ENCODE results near the gene BDH1. TPM values are rescaled to one million over a fixed set of nuclear protein-coding genes. Genes with fewer than 3 reads are reported as not detected.
"Not testable (repeated sequence)": the region's sequence is repeated elsewhere in the genome, so short reads cannot be mapped to it uniquely, and the experiment has no call there.

Gene BDH1
- total RNA-seq, 2 experiments from 2014 or later: 63.5 to 71.0 TPM

GRCh38 chr3:197485143-197485542, 70.6 kb downstream of the BDH1 start:
- no peak for DNase-seq
- Mint-ChIP-seq H3K4me3 (no peak overlapping the region), H3K27me3 (peaks cover 4% of the 10 kb centered on the region), H3K36me3 (no peaks in the 10 kb centered on the region), H3K27ac (no peak overlapping the region), H3K4me1 (no peaks in the 10 kb centered on the region), H3K9me3 (no peaks in the 10 kb centered on the region)

- Mint-ChIP-seq H3K27ac (no peak overlapping the region), H3K4me1 (no peaks in the 10 kb centered on the region), H3K4me3 (no peak overlapping the region), H3K9me3 (no peaks in the 10 kb centered on the region), H3K36me3 (no peaks in the 10 kb centered on the region), H3K27me3 (peaks cover 4% of the 10 kb centered on the region)
- DNase-seq: no peak
These were observed 71.4 kb downstream of the BDH1 start for GRCh38 chr3:197484204-197484901.

GRCh38 chr3:197482001-197482400, 73.8 kb downstream of the BDH1 start:
- H3K27me3 Mint-ChIP-seq: peaks cover 4% of the 10 kb centered on the region
- H3K36me3 Mint-ChIP-seq: no peaks in the 10 kb centered on the region
- no peak overlapping the region for H3K27ac Mint-ChIP-seq
- H3K4me3 Mint-ChIP-seq: no peak overlapping the region
- no peaks in the 10 kb centered on the region for H3K4me1 Mint-ChIP-seq
- no peaks in the 10 kb centered on the region for H3K9me3 Mint-ChIP-seq
- no peak for DNase-seq

- H3K4me3 Mint-ChIP-seq: no peak overlapping the region
- no peaks in the 10 kb centered on the region for H3K9me3 Mint-ChIP-seq
- H3K27ac Mint-ChIP-seq: no peak overlapping the region
- H3K4me1 Mint-ChIP-seq: no peaks in the 10 kb centered on the region
- no peaks in the 10 kb centered on the region for H3K36me3 Mint-ChIP-seq
- no peak for DNase-seq
- peaks cover 13% of the 10 kb centered on the region for H3K27me3 Mint-ChIP-seq
These were observed 75.4 kb downstream of the BDH1 start for GRCh38 chr3:197480320-197480719.

GRCh38 chr3:197478746-197479668, 76.8 kb downstream of the BDH1 start:
- peaks cover 15% of the 10 kb centered on the region for H3K27me3 Mint-ChIP-seq
- H3K9me3 Mint-ChIP-seq: no peaks in the 10 kb centered on the region

GRCh38 chr3:197477816-197478215, 78.0 kb downstream of the BDH1 start:
- not testable (repeated sequence) for H3K4me1 Mint-ChIP-seq, DNase-seq, H3K36me3 Mint-ChIP-seq, H3K4me3 Mint-ChIP-seq, H3K27ac Mint-ChIP-seq, H3K9me3 Mint-ChIP-seq
- H3K27me3 Mint-ChIP-seq: peaks cover 14% of the 10 kb centered on the region

More at GRCh38 chr3:197478746-197479668, 76.8 kb downstream of the BDH1 start:
- H3K4me3 Mint-ChIP-seq: no peak overlapping the region
- H3K4me1 Mint-ChIP-seq: no peaks in the 10 kb centered on the region
- no peak overlapping the region for H3K27ac Mint-ChIP-seq
- no peaks in the 10 kb centered on the region for H3K36me3 Mint-ChIP-seq
- DNase-seq: no peak

- peaks cover 14% of the 10 kb centered on the region for H3K27me3 Mint-ChIP-seq
- no peak overlapping the region for H3K4me3 Mint-ChIP-seq
- DNase-seq: no peak
- H3K36me3 Mint-ChIP-seq: no peaks in the 10 kb centered on the region
- no peaks in the 10 kb centered on the region for H3K9me3 Mint-ChIP-seq
- no peaks in the 10 kb centered on the region for H3K4me1 Mint-ChIP-seq
- no peak overlapping the region for H3K27ac Mint-ChIP-seq
These were observed 79.7 kb downstream of the BDH1 start for GRCh38 chr3:197475997-197476525.

- Mint-ChIP-seq H3K36me3 (no peaks in the 10 kb centered on the region), H3K27ac (no peak overlapping the region), H3K4me1 (no peaks in the 10 kb centered on the region), H3K27me3 (peaks cover 17% of the 10 kb centered on the region), H3K9me3 (no peaks in the 10 kb centered on the region), H3K4me3 (no peak overlapping the region)
- DNase-seq: no peak
These were observed 80.3 kb downstream of the BDH1 start for GRCh38 chr3:197475514-197475913.

GRCh38 chr3:197472151-197472550, 83.6 kb downstream of the BDH1 start:
- Mint-ChIP-seq H3K27me3 (peaks cover 48% of the 10 kb centered on the region), H3K9me3 (no peaks in the 10 kb centered on the region), H3K36me3 (no peaks in the 10 kb centered on the region), H3K4me3 (no peak overlapping the region), H3K4me1 (peaks cover 4% of the 10 kb centered on the region), H3K27ac (no peak overlapping the region)
- DNase-seq: no peak

GRCh38 chr3:197471221-197472010, 84.4 kb downstream of the BDH1 start:
- H3K36me3 Mint-ChIP-seq: no peaks in the 10 kb centered on the region
- no peaks in the 10 kb centered on the region for H3K9me3 Mint-ChIP-seq
- H3K27me3 Mint-ChIP-seq: peaks cover 48% of the 10 kb centered on the region
- H3K27ac Mint-ChIP-seq: no peak overlapping the region
- peaks cover 8% of the 10 kb centered on the region for H3K4me1 Mint-ChIP-seq
- no peak overlapping the region for H3K4me3 Mint-ChIP-seq
- no peak for DNase-seq

GRCh38 chr3:197468866-197469382, 86.8 kb downstream of the BDH1 start:
- H3K27ac Mint-ChIP-seq: no peak overlapping the region
- H3K36me3 Mint-ChIP-seq: no peaks in the 10 kb centered on the region
- H3K4me1 Mint-ChIP-seq: peaks cover 20% of the 10 kb centered on the region
- DNase-seq: no peak
- no peaks in the 10 kb centered on the region for H3K9me3 Mint-ChIP-seq
- no peak overlapping the region for H3K4me3 Mint-ChIP-seq
- peaks cover 60% of the 10 kb centered on the region for H3K27me3 Mint-ChIP-seq

- H3K27me3 Mint-ChIP-seq: peaks cover 60% of the 10 kb centered on the region
- no peaks in the 10 kb centered on the region for H3K9me3 Mint-ChIP-seq
- no peaks in the 10 kb centered on the region for H3K36me3 Mint-ChIP-seq
- no peak overlapping the region for H3K4me3 Mint-ChIP-seq
- DNase-seq: no peak
- peaks cover 26% of the 10 kb centered on the region for H3K4me1 Mint-ChIP-seq
- H3K27ac Mint-ChIP-seq: no peak overlapping the region
These were observed 87.6 kb downstream of the BDH1 start for GRCh38 chr3:197468167-197468566.

GRCh38 chr3:197466586-197467399, 89.0 kb downstream of the BDH1 start:
- H3K36me3 Mint-ChIP-seq: no peaks in the 10 kb centered on the region
- H3K4me1 Mint-ChIP-seq: peaks cover 28% of the 10 kb centered on the region
- H3K9me3 Mint-ChIP-seq: no peaks in the 10 kb centered on the region
- peaks cover 64% of the 10 kb centered on the region for H3K27me3 Mint-ChIP-seq
- DNase-seq: no peak
- no peak overlapping the region for H3K27ac Mint-ChIP-seq
- no peak overlapping the region for H3K4me3 Mint-ChIP-seq

GRCh38 chr3:197465996-197466549, 89.7 kb downstream of the BDH1 start:
- H3K4me1 Mint-ChIP-seq: peaks cover 28% of the 10 kb centered on the region
- no peak overlapping the region for H3K4me3 Mint-ChIP-seq
- H3K36me3 Mint-ChIP-seq: no peaks in the 10 kb centered on the region
- no peak for DNase-seq
- peaks cover under 1% of the 10 kb centered on the region for H3K9me3 Mint-ChIP-seq
- H3K27ac Mint-ChIP-seq: no peak overlapping the region
- H3K27me3 Mint-ChIP-seq: peaks cover 65% of the 10 kb centered on the region

Data from activated naive CD8-positive, alpha-beta T cell treated with anti-CD3 and anti-CD28 coated beads for 36 hours (primary cell).